GM18870 (cell line): ENCODE data around the gene MRPS35.
"Not testable (repeated sequence)": the region's sequence is repeated elsewhere in the genome, so short reads cannot be mapped to it uniquely, and the experiment has no call there.

Experiments used
- ATAC-seq: cut with Tn5 transposase; IDR thresholded peaks from one replicate; pipeline ENCODE4 v1.9.1; 2021; ENCODE audit warnings: moderate library complexity; ENCODE audit not compliant: unreplicated experiment

Gene MRPS35

DNA sequence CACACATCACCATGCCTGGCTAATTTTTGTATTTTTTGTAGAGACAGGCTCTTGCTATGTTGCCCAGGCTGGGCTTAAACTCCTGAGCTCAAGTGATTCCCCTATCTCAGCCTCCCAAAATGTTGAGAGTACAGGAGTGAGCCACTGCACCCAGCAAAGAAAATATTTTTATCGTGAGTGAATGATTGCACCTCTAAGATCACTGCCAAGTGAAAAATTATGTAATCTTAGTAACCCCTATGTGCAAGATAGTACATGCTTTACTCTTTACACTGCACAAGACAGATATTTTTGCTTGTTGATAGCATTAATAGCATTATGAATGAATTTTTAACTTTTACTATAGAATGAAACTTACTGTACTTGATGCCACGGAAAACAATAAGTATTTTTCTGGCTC is 3.4 kb upstream of the MRPS35 start:
- no peak for ATAC-seq

DNA sequence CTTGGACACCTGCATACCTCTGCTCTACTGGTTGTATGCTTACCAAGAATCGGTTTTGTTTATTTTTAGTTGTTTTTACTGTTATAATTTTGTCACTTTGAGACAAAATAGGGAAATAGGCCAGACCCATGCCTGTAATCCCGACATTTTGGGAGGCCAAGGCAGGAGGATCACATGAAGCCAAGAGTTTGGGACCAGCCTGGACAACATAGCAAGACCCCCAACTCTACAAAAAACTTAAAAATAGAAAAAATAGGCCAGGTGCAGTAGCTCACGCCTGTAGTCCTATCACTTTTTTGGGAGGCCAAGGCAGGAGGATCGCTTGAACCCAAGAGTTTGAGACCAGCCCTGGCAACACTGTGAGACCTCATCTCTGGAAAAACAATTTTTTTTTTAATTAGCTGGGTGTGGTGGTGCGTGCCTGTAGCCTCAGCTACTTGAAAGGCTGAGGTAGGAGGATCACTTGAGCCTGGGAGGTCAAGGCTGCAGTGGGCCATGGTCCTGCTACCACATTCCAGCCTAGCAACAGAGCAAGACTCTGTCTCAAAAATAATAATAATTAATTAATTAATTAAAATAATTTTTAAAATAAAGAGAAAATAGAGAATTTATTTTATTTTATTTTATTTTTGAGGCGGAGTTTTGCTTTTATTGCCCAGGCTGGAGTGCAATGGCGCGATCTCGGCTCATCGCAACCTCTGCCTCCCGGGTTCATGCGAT is 1.3 kb upstream of the MRPS35 start:
- no peak for ATAC-seq

GRCh38 chr12:27709932-27710591 is 570 bp upstream of the MRPS35 start:
- peak; percentile 52 for ATAC-seq

- no peak for ATAC-seq
These were observed 668 bp downstream of the MRPS35 start for GRCh38 chr12:27711317-27711682.

DNA sequence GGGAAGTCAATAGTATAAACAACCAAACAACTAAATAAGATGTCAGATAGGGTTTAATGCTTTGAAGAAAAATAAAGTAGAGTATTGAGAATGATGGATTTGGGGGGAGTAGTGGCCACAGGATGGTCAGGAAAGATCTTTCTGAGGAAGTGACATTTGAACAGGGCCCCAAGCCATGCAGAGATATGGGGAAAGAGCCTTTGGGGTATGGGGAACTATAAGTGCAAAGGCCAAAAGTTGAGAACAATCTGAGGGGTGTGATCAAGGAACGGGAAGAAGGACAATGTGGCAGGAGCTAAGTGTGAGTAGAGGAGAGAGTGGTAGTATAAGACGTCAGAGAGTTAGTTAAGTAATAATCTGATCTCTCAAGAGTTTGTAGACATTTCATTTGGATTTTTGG is 1.3 kb downstream of the MRPS35 start:
- no peak for ATAC-seq

- ATAC-seq: no peak
These were observed 12.6 kb downstream of the MRPS35 start for GRCh38 chr12:27723212-27723611.

DNA sequence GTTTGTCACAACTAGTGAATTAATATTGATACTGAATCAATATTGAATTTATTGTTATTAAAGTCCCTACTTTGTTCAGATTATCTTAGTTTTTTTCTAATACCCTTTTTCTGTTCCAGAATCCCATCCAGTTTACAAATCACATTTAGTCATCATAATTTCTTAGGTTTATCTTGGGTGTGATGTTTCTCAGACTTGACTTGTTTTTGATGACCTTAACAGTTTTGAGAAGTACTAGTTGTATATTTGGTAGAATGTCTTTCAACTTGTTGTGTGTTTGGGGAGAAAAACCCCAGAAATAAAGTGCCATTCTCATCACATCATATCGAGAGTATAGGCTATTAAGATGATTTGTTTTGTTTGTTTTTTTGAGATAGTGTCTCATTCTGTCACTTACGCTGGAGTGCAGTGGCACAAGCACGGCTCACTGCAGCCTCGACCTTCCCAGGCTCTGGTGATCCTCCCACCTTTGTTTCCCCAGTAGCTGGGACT is 19.5 kb downstream of the MRPS35 start:
- ATAC-seq: no peak

DNA sequence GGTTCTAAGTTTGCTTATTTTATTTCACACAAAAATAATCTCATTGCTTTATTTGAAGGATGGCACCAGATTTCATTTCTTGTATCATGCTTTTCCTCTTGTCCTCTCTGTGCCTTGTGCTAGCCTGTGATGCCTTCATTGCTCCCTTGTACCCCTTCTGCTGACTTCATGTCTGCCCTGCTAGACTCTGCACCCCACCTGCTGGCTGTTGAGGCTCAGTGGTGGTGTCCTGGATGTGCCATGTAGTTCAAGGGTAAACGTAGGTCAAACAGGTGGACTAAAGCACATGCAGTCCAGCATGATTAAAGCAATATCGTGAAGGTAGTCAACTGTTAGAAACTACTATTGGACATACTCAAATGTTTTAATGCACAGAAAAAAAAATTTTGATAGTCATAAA is 21.6 kb downstream of the MRPS35 start:
- no peak for ATAC-seq

- peak; percentile 63 for ATAC-seq
These were observed 22.5 kb downstream of the MRPS35 start for GRCh38 chr12:27733052-27733656.

DNA sequence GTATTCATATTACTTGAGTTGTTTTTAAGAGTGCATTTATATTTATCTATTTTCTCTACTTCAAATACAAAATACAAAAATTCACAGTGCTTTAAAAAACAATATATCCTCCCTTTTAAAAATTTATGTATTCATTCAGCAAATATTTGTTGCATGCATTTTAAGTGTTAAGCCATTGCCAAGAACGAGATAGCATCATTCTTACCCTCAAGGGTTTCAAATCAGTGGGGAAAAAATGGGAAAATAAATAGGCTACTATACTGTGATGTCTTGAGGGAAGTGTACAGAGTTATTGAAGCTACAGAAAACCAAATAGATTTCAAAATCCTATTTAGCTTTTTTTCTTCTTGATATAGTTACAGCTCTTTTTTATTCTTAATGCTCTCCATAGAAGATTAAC is 23.2 kb downstream of the MRPS35 start:
- ATAC-seq: no peak

GRCh38 chr12:27734321-27734720 is 23.7 kb downstream of the MRPS35 start:
- ATAC-seq: not testable (repeated sequence)

GRCh38 chr12:27743601-27744000 is 33.0 kb downstream of the MRPS35 start:
- no peak for ATAC-seq

GRCh38 chr12:27745734-27746133 is 35.1 kb downstream of the MRPS35 start:
- ATAC-seq: not testable (repeated sequence)

- ATAC-seq: no peak
These were observed 36.6 kb downstream of the MRPS35 start for GRCh38 chr12:27747111-27747820.

DNA sequence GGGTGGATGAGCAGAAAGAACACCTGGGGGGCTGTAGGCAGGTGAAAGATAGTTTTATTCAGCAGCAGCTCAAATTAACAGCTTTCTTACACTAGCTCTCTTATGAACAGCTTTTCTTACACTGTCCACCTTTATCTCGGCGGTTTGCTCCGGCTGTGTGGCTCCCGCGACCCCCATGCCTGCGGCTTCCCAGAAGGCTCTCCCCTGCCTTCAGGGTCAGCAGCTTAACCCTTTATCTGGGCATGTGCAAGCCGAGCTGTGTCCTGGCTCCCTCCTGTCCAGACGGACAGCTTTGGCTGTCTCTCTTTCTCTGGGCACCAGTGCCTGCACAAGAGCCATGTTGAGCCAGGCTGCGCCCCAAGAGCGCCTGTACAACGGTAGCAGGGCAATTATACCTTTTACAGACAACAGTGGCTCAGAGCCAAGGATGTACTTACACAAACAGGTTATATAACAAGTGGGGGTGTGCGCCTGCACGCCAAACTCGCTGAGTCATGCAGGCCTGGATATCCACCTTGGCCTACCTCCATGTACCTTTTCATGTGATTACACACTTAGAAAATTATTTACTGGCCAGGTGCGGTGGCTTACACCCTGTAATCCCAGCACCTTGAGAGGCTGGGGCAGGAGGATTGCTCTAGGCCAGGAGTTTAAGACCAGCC is 40.9 kb downstream of the MRPS35 start:
- no peak for ATAC-seq

DNA sequence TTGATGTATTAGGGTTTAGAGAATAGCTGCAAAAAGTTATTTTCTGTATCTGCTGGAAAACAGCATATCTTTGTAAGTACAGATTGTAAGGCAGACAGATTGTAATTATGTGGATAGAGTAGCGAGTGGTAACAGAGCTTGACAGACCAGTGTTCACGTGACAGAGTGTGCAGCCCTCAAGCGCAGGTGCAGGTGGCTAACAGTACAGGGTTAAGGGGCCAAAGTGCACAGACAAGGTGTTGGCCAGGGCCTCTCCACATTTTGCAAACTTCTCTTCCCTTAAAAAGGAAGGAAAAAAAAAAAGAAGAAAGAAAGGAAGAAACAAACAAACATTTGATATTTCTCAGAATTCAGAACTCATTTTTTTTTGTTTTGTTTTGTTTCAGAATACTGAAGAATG is 44.2 kb downstream of the MRPS35 start:
- no peak for ATAC-seq

GRCh38 chr12:27756670-27757195 is 46.1 kb downstream of the MRPS35 start:
- ATAC-seq: no peak

DNA sequence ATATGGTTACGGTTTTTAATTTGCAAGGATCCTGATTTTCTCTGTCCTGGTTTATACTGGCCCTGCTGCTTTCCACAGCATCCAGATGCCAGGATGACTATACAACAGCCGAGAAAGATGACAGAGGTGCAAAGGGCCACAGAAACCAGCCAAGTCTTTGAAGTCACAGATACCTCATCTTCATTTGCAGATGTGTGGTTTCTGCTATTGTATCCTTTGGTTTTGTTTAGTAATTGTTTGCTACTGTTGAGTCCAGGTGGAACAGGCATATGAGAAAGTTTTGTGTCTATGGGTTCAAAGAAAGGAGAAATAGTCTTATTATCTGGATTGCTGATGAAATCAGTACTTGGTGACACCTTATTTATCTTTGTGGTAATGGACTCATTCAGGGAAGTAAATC is 52.1 kb downstream of the MRPS35 start:
- ATAC-seq: no peak

GRCh38 chr12:27766587-27766986 is 56.0 kb downstream of the MRPS35 start:
- ATAC-seq: no peak

- no peak for ATAC-seq
These were observed 58.6 kb downstream of the MRPS35 start for GRCh38 chr12:27769142-27769673.
